ENCODE measurements around the gene RFX3.

DNA sequence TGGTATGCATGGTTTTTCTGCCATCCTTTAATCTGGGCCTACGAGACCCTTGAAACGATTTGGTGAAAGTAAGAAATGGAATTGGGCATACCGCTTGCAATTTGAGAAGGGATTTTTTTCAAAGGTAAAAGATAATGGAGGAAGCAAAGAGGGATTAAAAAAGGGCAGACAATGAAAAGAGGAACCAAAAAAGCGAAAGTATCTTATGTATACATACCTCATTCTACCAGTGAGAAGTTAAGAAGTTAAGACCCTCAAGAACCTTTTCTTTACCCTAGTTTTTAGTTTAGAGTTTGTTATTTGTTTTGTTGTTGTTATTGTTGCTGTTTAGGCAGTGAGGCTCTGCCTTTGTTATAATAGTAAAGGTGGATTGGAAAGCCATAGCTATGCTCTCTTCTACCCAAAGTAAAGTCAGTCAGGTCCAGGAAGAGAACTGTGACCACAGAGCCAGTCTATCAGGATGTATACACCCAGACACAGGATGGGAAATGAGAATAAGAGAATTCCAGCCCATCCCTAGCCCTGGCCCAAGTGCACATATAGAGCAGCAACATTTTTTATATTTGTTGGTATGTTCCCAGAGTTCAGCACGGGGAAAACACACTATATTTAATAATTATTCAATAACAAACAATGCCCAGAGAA, 166.6 kb downstream of the RFX3 start:
- TF ChIP-seq GATA3 (IDR thresholded peaks at IDR 0.05; ENCODE audit: low read depth, low read length) (no peak), GATA2 (IDR thresholded peaks at IDR 0.05; ENCODE audit: low read depth, low read length) (no peak)
